ENCODE results near the gene YY1. TPM values are rescaled to one million over a fixed set of nuclear protein-coding genes. Genes with fewer than 3 reads are reported as not detected.
A peak's percentile ranks its signal among the peaks of the same experiment; 100 is the strongest.

Gene YY1
- polyA plus RNA-seq, 2 of the 4 experiments (the other 2 are of a cell fraction): 58.4 to 65.8 TPM

GRCh38 chr14:100297320-100298300, 58.7 kb downstream of the YY1 start:
- ATAC-seq: peak in 1 of 2 experiments; percentile 17; a peak in 1 of 6 replicates
- DNase-seq (ENCODE audit: low read depth in 1 of 2, low spot score in 1 of 2): no peak
- no peak overlapping the region for H3K4me2 ChIP-seq
- H3K9me3 ChIP-seq: no peaks in the 10 kb centered on the region
- no peak overlapping the region for H3K4me3 ChIP-seq
- WGBS (ENCODE audit: missing lambda C conversion rate): 79% methylated on average over 27 of the region's 30 CpGs
- CTCF ChIA-PET: interaction anchor here (1.1 to 12.3 kb wide), 7 partner anchors 12 to 348 kb away, joined by 3 to 114 read pairs (median 3); no protein-coding TSS in a partner anchor
- POLR2A ChIA-PET: no interaction called here
- TF ChIP-seq E2F6 (IDR thresholded peaks at IDR 0.05; ENCODE audit: borderline replicate concordance, low read depth): no peak
- no peak for TF ChIP-seq ZSCAN20 (CRISPR knock-in tag; IDR thresholded peaks at IDR 0.05)
- TF ChIP-seq HOXA7 (CRISPR knock-in tag; IDR thresholded peaks at IDR 0.05): no peak
- TF ChIP-seq BCL3 (IDR thresholded peaks at IDR 0.05): no peak
- no peak for TF ChIP-seq CTCF (IDR thresholded peaks at IDR 0.05)
- TF ChIP-seq FOSB (CRISPR knock-in tag; IDR thresholded peaks at IDR 0.05): no peak
- no peak for TF ChIP-seq NR3C1 (IDR thresholded peaks at IDR 0.05)
- no peak for TF ChIP-seq HOXB13 (CRISPR knock-in tag; IDR thresholded peaks at IDR 0.05; ENCODE audit: low read depth)
- H3K27ac ChIP-seq: no peak overlapping the region
- peaks cover 4% of the 10 kb centered on the region; the same call in 2 of the 3 replicates for H3K4me1 ChIP-seq
- no peak for FAIRE-seq

GRCh38 chr14:100298551-100299237, 59.8 kb downstream of the YY1 start:
- Histone ChIP-seq H3K9me3 (no peaks in the 10 kb centered on the region), H3K4me2 (no peak overlapping the region), H3K27ac (no peak overlapping the region), H3K4me3 (no peak overlapping the region), H3K4me1 (peaks cover 15% of the 10 kb centered on the region)
- ChIA-PET CTCF (interaction anchor here (1.3 to 12.3 kb wide), 4 partner anchors 11 to 86 kb away, joined by 3 to 114 read pairs (median 6); no protein-coding TSS in a partner anchor), POLR2A (no interaction called here)
- ATAC-seq: no peak
- no peak for FAIRE-seq
- TF ChIP-seq HOXA7 (CRISPR knock-in tag; IDR thresholded peaks at IDR 0.05) (no peak), E2F6 (IDR thresholded peaks at IDR 0.05; ENCODE audit: borderline replicate concordance, low read depth) (no peak), ATOH8 (CRISPR knock-in tag; IDR thresholded peaks at IDR 0.05; ENCODE audit: low read depth) (no peak), HOXB5 (CRISPR knock-in tag; IDR thresholded peaks at IDR 0.05) (no peak)
- WGBS (ENCODE audit: missing lambda C conversion rate): 86% methylated on average over 14 of the region's 14 CpGs
- DNase-seq (ENCODE audit: low read depth in 1 of 2, low spot score in 1 of 2): no peak

- H3K9me3 ChIP-seq: no peaks in the 10 kb centered on the region
- WGBS (ENCODE audit: missing lambda C conversion rate): 88% methylated on average over 6 of the region's 6 CpGs
- no peak for ATAC-seq
- TF ChIP-seq HDAC2 (IDR thresholded peaks at IDR 0.05): no peak
- no peak for TF ChIP-seq HEYL (CRISPR knock-in tag; IDR thresholded peaks at IDR 0.05)
- no peak for TF ChIP-seq EHMT2 (IDR thresholded peaks at IDR 0.05; ENCODE audit: low read depth)
- no peak for TF ChIP-seq MYC (IDR thresholded peaks at IDR 0.05; ENCODE audit: borderline replicate concordance, low read length)
- no peak for TF ChIP-seq RAD21 (conservative IDR thresholded peaks at IDR 0.05 in 1 of 2, IDR thresholded peaks at IDR 0.05 in 1 of 2)
- TF ChIP-seq FOSB (CRISPR knock-in tag; IDR thresholded peaks at IDR 0.05): no peak
- no peak for TF ChIP-seq MAFK (IDR thresholded peaks at IDR 0.05; ENCODE audit: partially characterized antibody)
- no peak for TF ChIP-seq NFE2L2 (conservative IDR thresholded peaks at IDR 0.05; ENCODE audit: low read length)
- TF ChIP-seq BHLHE40 (IDR thresholded peaks at IDR 0.05; ENCODE audit: low read depth, low read length): no peak
- ChIA-PET CTCF (interaction anchor here (3.2 to 12.3 kb wide), 2 partner anchors 15 to 85 kb away, joined by 7 to 114 read pairs; no protein-coding TSS in a partner anchor), POLR2A (no interaction called here)
- no peak overlapping the region for H3K4me3 ChIP-seq
- H3K27ac ChIP-seq: no peak overlapping the region
- peaks cover 15% of the 10 kb centered on the region for H3K4me1 ChIP-seq
- no peak overlapping the region for H3K4me2 ChIP-seq
- DNase-seq (ENCODE audit: low read depth in 1 of 2, low spot score in 1 of 2): no peak
- no peak for FAIRE-seq
Observed at GRCh38 chr14:100299238-100299560, 60.3 kb downstream of the YY1 start.

Measured in A549 (cell line).